GM18511 (cell line): ENCODE data around the gene ESPL1.

Experiments
- ATAC-seq: cut with Tn5 transposase; IDR thresholded peaks from one replicate; pipeline ENCODE4 v1.9.1; 2021; ENCODE audit warnings: mild to moderate bottlenecking, moderate library complexity; ENCODE audit not compliant: unreplicated experiment

Gene ESPL1

DNA sequence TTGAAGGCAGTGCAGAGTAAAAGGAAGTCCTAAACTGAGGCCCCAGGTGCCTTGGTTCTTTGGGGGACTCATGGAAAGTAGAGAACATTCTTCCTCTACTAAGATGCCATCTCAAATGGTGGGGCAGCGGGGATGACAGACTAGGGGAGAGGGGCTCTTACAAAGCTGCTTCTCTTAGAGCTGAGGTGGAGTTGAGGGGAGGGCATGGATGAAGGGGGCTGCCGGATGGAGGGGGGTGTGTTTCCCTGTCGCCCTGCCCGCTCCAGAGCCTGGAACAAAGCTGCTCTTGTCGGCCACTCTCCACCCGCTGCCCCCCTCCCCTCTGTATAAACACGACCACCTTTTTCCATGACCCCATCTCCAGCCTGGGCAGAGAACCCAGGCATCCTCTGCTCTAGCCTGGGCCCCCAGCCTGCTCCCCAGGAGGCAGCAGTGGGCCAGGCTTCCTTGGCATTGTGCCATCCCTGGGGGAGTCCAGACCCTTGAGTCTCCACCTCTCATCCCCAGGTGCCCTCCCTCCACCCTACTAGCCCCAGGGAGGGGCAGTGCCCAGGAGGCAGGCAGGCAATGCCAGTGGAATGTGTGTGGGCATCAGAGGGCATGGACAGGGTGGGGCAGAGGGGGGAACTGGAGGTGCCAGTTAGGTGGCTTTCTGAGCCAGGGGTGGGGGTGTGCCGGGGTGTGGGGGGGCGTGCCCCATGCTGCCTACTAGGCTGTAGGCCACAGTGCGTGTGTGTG lies 37.8 kb upstream of the ESPL1 start:
- ATAC-seq = no peak

DNA sequence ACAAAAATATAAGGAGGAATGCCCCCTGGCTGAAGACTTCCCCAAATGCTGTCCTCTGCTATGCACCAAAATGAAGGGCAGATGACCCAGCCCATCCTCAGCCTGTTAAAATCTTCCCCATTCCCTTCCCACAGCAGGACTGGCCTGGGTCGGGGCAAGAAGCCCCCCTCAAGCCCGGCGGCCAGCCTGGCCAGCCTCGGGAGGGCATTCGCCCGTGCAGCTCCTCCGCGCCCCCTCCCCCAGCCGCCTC lies 36.5 kb upstream of the ESPL1 start:
- no peak for ATAC-seq

DNA sequence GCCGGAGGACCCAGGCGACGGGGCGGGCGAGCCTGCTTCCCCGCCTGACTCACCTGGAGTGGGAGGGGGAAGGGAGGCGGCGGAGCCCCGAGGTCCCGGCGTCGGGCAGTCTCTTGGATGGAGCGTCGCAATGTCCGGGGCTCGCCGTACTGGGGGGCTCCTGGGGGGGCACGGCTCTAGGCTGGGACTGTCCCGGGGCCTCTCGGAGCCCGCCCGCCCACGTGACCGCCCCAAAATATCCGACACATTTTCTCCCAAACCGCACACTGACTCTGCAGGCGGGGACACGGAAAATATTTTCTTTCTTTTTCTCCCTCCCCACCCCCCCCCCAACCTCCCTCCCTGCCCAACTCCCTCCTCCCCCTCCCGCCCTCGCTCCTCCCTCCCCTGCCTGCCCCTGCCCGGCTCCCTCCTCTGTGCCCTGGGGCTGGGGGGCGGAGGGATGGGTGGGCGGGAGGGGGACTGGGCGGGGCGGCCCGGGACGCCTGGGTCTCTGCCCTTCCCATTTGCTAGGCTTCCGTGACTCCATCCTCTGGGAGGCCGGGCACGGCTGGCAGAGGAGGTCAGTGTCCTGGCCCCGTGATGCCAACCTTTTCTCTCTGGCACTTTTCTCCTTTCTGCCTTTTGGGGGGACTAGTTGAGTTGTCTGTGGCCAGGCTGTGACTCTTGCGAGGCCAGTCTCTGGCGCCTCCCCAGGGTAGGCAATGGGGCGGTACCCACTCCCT lies 36.0 kb upstream of the ESPL1 start, which contains the start of gene RARG:
TSS of gene RARG (minus strand) at position 289 of the 725 bp plus-strand sequence. CDS start 4,664 bp downstream, outside the sequence.
- peak; percentile 65 for ATAC-seq

DNA sequence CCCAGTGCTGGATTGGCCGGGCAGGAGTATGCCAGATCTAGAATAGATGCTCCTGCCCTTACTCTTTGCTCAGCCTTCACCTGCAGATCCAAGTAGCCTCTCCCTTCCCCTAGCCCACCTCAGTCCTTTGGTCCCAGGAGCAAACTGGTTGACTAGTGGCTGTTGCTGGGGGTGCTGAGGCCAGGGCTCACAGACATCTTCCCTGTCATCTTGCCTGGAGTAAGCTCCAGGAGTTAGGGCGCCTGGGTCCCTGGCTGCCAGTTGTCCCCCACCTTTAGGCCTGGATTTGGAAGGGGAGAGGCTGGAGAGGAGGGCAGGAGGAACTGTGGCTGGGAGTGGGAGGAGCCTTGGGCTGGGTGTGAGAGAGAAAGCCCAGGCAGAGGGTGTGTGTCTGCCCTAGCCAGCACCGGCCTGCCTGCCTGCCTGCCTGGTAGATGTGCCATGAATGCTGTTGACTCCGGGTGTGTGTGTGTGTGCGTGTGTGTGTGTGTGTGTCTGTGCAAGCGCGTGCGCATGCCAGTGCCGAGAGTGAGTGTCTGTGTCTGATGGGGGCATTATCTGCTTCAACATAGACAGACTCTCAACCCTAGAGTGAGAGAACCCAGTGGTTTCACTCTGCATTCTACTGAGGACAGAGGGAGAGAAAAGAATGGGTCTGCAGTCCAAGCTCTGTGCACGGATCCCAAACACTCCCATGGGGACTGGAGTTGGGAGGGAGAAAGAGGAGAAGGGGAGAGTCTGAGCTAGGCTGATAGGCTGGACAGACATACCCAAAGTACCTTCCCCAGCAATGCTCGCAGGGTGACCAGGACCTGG lies 35.2 kb upstream of the ESPL1 start:
- ATAC-seq = peak; percentile 41

DNA sequence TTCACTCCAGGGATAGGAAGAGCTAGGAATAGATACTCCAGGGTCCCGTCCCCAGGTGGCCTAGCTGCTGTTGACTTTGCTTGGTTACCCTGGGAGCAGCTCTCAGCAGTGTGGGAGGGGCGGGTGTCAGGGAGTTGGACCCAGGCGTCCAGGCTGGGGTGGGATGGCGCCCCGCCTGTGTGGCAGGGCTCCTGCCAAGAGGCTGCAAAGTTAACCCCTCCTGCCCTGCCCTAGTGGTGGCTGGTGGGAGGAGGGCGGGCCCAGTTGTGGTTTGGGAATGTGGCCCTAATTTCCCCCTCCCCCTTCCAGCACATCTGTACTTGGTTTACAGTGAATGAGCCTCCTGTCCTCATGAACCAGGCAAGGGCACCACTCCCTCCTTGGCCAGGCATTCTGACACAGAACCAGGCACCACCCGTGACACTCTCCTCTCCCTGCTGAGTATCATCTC lies 34.4 kb upstream of the ESPL1 start:
- ATAC-seq = no peak

DNA sequence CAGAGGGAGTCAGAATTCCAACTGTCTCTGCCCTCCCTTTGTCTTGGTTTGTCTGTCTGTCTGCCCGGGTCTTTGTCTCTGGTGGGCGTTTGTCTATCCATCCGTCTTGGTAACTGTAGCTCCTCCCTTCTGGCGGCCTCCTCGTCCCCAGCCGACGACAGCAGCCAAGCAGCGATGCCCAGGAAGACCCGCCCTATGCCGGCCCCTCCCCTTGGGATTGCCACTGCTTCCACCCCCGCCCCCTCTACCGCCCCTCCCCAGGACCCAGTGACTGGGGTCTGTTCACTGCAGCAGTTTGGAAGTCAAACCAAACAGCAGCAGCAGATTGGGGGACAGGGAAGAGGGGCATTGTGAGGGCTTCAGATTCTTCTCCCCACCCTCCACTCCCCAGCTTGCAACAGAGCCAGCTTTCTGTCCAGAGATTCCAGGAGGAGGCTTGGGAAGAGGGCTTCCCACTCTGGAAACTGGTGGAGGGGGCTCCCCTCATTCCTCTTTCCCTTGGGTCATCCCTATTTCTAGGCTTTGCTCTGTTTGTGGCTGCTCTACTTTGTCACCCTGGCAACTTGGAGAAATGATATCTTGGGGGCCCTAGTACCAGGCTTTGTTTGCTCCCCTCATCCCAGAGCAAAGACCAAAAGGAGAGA lies 33.7 kb upstream of the ESPL1 start:
- ATAC-seq = no peak

DNA sequence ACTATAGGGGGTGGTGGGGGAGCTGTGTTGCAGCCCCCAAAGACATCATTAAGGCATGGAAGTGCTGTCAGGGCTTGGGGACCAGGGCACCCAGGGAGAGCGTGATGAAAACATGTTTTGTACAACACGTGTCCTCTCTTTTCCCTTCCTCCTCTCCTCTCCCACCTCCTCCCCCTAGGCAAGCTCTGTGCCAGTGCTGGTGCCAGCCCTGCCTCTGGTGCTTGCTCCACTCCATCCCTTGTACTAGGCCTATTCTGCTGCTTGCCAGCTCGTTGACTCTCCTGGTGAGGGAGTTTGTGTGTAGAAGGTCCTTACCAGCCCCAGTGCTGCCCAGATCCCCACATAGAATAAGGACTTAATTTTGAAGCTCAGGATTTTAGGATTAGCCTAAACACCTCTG lies 32.9 kb upstream of the ESPL1 start:
- ATAC-seq = no peak

DNA sequence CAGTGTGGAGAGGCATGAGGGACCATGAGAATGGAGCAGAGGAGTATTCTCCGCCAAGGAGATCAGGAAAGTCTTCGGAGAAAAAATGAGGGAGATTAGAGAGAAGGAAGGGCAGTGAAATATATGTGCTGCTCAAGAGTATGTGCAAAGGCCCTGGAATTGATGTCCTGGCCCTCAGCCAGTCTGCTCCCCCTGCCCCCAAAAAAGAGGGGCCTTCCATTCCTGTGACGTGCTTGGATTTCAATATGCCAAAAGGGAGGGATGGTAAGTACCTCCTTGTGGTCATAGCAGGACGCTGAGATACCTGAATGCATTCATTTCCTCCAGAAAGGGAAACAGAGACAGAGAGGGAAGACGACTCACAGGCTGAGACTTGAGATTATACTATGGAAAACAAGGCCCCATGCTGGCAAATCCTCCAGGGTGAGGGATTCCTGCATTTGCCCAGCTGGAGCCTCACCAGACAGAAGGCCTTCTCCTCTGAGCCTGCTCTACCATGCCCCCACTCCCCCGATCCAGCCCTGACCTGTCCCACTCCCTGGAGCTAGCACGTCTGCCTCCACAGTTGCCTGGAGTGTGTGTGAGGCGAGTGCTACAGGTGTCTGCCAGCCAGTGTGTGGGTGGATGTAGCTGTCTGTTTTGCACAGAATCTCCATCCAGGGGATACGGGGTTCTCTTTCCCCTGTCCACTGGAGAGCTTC lies 32.2 kb upstream of the ESPL1 start:
- no peak for ATAC-seq

DNA sequence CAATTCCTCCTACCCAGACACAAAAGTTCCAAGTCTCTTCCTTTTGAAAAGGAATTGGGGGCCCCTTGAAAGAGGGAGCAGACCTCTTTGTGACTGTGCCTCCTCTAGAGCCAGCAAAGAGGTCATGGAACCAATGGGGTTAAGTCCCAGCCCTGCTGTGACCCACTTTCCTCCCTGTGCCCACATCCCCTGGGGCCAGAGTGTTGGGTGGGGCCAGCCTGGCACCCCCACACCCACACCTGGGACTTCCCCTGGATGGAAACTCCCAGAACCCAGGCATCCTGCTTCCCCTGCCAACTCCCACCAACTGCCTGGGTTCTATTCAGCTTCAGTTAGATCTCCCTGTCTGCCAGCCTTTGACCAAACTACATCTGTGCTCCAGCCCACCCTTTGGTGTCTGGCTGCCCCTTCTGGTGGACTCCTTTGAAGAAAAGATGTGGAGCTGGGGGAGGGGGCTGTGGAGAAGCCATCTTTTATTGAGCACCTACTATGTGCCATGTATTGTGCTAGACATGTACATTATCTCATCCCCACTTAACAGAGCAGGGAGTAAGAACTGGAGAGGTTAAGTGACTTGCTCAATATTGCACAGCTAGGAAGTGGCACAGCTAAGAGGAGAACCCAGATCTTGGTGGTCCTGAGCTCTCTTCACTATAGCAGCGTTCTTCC lies 31.5 kb upstream of the ESPL1 start:
- ATAC-seq = no peak

DNA sequence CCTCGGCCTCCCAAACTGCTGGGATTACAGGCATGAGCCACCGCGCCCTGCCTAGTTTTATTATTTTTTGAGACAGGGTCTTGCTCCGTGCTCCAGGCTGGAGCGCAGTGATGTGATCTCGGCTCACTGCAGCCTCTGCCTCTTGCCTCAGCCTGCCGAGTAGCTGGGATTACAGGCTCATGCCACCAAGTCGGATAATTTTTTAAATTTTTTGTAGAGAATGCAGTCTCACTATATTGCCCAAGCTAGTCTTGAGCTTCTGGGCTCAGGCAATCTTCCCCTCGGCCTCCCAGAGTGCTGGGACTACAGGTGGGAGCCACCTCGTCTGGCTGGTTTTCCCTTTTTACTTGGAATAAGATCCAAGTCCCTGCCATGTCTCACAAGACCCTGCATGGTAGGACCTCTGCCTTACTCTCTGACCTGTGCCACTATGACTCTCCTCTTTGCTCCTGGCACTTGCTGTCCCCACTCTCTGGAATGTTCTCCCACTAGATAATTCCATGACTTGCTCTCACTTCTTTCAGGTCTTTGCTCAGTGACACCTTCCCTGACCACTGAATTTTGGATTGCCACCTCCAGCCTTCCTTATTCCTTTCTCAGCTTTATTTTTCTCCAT lies 28.3 kb upstream of the ESPL1 start:
- ATAC-seq = no peak

DNA sequence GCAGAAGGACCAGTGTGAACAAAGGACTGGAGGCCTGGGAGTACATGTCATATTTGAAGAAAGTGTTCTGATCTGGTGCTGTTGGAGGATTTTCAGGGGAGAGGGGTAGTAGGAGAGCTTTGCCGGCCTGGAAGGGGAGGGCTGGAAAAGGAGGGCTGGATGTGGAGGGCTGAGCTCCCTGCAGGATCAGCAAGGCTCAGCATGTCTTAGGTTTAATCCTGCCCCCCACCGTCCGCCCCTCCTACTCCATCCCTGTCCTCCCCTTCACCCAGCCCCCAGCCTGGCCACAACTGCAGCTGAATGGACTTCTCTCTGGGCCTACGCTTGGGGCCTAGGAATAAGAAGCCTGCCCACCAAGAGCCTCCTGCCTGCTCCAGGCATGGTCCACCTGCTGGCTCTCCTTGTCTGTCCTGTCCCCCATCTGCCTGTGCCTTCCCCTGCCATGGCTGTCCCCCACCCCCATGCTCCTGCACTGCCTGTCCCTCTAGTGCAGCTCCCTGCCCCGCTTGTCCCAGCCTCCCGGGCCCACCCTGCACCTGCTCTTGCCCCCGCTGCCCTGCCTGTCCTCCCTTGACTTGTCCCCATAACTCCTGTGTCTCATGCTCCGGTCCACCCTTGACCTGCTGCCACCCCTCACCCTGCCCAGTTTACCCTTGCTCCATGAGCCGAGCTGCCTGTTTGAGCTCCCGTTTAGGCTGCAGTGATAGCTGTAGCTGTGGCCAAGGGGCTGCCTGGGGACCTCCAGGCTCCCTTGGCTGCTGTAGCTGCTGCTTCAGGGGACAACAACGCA lies 26.3 kb upstream of the ESPL1 start:
- ATAC-seq = no peak

DNA sequence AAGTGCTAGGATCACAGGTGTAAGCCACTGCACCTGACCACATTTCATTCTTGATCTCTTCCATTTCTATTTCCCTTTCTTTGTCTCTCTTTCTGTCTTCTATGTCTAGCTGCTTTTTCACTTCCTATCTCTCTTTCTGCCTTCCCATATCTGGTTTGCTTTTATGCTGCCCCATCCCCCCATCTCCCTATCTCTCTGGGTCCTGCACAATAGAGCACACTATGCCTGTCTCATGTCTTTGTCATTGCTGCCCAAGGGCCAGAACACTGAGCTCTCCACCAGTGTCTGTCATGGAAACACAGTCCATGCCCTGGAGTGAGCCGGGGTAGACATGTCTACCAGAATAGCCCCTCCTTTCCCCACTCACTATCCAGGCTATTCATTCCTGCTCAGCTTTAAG lies 23.8 kb upstream of the ESPL1 start:
- ATAC-seq = no peak

DNA sequence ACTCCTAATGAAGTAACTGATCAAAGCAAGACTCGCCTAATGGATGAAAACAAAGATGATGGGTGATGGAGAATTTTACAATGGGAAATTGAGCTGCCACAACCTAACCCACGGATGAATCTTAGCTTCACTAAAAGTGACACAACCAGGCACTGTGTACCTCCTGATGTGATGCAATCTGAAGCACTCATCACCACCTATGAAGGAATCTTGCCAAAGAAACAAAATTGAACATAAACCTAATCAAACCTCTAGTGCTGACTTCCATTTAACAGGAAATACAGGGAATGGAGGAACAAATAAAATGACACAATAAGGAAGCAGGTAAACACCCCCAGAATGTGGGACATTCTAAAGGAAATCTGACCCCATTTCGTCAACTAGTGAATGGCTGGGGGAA lies 22.8 kb upstream of the ESPL1 start:
- ATAC-seq = no peak

DNA sequence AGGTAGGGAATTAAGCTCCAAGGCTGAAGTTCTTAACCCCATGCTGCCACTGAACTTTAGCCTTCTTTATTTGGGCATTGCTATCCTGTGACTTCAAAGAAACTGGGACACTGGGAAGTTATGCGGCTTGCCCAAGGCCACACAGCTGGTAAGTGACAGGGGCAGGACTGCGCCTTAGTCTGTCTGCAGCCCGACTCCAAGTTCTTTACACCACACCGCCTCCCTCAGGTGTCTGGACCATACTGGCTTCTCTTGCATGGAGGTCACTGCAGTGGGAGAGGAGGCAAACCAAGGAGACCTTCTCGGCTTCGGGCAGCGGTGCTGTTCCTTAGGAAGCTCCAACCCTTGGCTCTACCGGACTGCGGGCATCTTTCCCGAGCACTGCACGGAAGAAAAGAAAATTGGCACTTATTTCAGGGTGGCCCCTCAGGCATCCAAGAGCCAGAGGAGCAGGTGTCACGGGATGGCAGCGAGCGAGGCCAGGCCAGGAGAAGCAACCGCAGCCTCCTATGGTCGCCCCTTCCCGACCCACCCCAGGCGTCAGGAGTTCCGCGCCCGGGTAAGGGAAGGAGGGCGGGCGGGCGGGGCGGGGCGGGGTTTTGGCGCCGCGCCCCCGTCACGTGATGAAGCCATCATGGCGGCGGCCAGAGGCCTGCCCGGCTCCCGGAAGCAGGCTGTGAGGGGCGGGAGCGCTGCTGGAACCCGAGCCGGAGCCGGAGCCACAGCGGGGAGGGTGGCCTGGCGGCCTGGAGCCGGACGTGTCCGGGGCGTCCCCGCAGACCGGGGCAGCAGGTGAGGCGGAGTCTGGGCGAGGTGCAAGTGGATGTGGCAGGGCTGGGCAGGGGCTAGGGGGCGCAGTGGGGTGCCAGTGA lies 16.4 kb upstream of the ESPL1 start:
- peak; percentile 84 for ATAC-seq

DNA sequence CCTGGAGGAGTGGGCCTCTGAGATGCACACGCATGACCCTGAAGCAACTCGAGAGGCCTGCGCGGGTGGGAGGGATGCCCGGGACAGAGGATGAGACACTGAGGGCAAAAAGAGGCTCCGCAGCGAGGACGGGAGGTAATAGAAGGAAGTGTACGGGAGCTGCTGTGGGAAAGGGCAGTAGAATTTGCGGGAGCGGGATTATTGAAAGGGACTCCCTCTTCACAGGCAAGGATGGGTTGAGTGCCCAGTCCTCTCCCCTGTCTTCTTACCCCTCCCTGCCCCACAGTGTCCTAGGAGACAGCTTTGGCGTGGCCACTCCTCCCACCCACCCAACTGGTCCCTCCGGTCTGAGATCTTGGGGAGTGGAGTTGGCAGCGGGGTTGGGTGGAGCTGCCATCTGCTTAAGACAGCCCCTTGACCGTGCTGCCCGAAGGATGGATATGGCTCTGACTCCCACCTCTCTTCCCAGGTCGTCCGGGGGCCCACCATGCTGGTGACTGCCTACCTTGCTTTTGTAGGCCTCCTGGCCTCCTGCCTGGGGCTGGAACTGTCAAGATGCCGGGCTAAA lies 15.7 kb upstream of the ESPL1 start:
- no peak for ATAC-seq

DNA sequence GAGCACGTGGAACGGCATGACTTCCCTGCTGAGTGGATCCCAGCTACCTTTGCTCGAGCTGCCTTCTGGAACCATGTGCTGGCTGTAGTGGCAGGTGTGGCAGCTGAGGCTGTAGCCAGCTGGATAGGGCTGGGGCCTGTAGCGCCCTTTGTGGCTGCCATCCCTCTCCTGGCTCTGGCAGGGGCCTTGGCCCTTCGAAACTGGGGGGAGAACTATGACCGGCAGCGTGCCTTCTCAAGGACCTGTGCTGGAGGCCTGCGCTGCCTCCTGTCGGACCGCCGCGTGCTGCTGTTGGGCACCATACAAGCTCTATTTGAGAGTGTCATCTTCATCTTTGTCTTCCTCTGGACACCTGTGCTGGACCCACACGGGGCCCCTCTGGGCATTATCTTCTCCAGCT lies 14.8 kb upstream of the ESPL1 start:
- ATAC-seq = no peak

DNA sequence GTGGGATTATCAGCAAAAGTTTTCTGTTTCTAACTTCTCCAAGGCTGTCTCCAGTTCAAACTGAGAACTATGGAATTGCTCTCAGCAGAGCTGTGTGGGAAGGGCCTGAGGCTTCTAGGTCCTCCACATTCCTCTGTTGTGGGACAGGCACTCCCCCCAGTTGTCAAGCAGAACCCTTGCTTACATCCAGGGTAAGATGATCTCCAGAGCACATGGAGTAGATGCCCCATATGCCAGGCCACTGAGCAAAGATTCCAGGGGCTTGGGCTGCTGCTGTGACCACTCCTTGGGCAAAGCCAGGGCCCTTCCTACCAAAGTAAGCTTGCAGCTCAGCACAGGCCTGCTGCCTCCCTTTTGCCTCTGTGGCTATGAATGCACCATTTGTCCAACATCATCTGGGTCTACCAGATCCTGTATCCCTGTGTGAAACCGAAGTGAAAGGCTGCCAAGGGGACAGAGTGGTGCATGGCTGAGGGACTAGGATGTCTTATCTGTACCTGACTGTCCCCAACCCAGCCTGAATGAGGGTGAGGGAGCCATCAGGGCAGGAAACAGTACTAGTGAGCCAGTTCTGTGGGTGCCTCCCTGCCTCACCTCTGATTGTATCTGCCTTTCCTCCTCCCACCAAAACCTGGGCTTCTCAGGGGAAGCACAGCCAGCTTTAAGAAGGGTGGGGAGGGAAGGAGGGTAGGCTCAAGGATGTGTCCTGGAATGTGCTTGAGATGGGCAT lies 13.1 kb upstream of the ESPL1 start:
- no peak for ATAC-seq
